Measurements from ENCODE around the gene FOXN3. TPM values are rescaled to one million over a fixed set of nuclear protein-coding genes. Genes with fewer than 3 reads are reported as not detected.

Gene FOXN3
- total RNA-seq, 6 experiments from 2014 or later = 41.5 to 74.2 (median 55.8) TPM

DNA sequence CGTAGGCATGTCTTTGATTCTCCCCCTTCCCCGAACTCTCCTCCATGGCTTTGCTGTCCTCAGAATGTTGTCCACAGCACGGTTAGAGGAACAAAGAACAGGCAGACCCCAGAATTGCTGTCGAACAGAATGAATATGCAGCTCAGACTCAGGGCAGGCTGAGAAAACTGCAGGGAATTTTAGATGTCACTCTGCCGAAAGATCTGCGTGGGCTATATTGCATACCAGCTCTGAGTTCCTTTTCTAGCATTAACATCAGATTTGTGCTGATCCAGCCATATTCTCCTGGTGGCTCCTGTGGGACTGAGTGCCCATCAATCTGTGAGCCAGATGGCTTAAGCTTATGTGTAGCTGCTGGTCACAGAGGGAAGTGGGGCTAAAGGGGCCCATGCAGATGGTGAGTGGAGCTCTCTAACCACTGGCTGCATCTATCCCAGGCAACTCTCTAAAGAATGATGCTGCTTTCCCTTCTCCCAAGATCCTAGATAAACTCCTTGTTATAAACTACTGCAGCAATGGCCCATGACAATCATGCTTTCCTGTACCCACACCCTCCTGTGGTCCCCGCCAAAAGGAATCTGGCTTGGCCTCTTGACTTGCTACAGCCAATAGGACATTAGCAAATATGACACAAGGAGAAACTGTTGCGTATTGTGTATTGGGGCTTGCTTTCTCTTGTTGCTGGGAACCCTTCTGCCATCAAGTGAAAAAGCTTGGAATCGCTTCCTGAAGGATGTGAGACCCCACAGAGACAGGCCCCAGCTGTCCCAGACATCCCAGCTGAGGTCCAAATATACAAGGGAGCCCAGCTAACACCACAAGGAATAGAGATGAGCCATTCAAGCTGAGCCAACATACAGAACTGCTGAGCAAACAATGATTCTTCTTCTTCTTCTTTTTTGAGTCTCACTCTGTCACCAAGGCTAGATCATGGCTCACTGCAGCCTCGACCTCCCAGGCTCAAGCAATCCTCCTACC lies 101.3 kb downstream of the FOXN3 start:
- H3K27ac ChIP-seq = no peak overlapping the region

DNA sequence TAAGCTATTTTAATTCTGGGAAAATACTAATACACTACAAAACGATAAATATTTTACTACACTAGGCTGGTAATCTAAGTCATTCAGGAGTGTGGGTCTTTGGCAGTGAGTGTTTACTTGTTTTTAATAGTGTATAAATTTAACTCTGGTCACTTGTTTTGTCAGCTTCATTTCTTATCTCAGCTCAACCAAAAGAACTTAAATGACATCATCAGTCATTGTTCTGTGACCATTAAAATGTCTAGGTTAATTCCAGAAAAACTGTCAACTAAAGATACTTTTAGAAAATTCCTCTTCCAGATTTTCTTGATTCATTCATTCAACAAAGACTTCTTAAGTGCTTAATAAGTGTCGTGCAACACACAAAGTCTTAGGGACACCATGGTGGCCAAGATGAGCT lies 102.8 kb downstream of the FOXN3 start:
- no peak for TF ChIP-seq POLR2A (IDR thresholded peaks at IDR 0.05)
- TF ChIP-seq, protein P1, sequence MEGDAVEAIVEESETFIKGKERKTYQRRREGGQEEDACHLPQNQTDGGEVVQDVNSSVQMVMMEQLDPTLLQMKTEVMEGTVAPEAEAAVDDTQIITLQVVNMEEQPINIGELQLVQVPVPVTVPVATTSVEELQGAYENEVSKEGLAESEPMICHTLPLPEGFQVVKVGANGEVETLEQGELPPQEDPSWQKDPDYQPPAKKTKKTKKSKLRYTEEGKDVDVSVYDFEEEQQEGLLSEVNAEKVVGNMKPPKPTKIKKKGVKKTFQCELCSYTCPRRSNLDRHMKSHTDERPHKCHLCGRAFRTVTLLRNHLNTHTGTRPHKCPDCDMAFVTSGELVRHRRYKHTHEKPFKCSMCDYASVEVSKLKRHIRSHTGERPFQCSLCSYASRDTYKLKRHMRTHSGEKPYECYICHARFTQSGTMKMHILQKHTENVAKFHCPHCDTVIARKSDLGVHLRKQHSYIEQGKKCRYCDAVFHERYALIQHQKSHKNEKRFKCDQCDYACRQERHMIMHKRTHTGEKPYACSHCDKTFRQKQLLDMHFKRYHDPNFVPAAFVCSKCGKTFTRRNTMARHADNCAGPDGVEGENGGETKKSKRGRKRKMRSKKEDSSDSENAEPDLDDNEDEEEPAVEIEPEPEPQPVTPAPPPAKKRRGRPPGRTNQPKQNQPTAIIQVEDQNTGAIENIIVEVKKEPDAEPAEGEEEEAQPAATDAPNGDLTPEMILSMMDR (IDR thresholded peaks at IDR 0.05) = no peak
- no peaks in the 10 kb centered on the region for H3K9me3 ChIP-seq
- H3K27ac ChIP-seq = no peak overlapping the region
- no peaks in the 10 kb centered on the region for H3K36me3 ChIP-seq
- peaks cover 0 to under 1% (median 0%) of the 10 kb centered on the region in 4 donors for H3K4me1 ChIP-seq
- H3K27me3 ChIP-seq = no peaks in the 10 kb centered on the region
- no peak for DNase-seq
- 98% methylated on average over 2 of the region's 2 CpGs for WGBS (ENCODE audit: insufficient coverage, low coverage, low lambda C conversion rate, missing lambda C conversion rate)
- no peak for ATAC-seq
- no peak overlapping the region for H3K4me3 ChIP-seq
- intact Hi-C loops (cut with DNase I) = no loop called here

More for the DNA sequence above, 101.3 kb downstream of the FOXN3 start:
- DNase-seq = no peak
- no peaks in the 10 kb centered on the region for H3K9me3 ChIP-seq
- no peaks in the 10 kb centered on the region for H3K4me1 ChIP-seq
- no peaks in the 10 kb centered on the region for H3K27me3 ChIP-seq
- TF ChIP-seq POLR2A (IDR thresholded peaks at IDR 0.05) = no peak
- H3K4me3 ChIP-seq = no peak overlapping the region
- 84% methylated on average over 10 of the region's 10 CpGs for WGBS (ENCODE audit: insufficient coverage, low coverage, low lambda C conversion rate, missing lambda C conversion rate)
- intact Hi-C loops (cut with DNase I) = no loop called here
- no peaks in the 10 kb centered on the region for H3K36me3 ChIP-seq
- peak in 3 of 4 donors; percentile 30 to 41 (median 33) for ATAC-seq

DNA sequence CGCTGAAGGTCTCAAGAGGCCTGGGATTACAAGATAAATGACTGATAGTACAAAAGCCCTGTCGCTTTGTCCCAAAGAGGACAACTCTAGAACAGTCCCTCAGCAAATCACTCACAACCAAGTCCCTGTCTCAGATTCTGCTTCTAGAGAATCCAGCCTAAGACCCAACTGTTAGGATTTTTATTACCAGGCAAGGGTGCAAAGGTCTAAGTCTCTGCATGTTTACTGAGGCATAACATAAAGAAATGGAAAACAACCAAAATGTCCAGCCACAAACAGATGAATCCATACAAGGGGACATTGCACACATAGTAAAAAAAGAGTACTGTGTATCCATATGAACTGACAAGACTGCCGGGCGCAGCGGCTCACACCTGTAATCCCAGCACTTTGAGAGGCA lies 104.1 kb downstream of the FOXN3 start:
- TF ChIP-seq, protein P1 (IDR thresholded peaks at IDR 0.05) = no peak
- no peak for TF ChIP-seq POLR2A (IDR thresholded peaks at IDR 0.05)
- WGBS (ENCODE audit: insufficient coverage, low coverage, low lambda C conversion rate, missing lambda C conversion rate) = 97% methylated on average over 5 of the region's 5 CpGs
- Histone ChIP-seq H3K4me1 (peaks cover 0 to 14% (median 6%) of the 10 kb centered on the region in 4 donors), H3K4me3 (no peak overlapping the region), H3K27me3 (no peaks in the 10 kb centered on the region), H3K36me3 (no peaks in the 10 kb centered on the region), H3K9me3 (no peaks in the 10 kb centered on the region), H3K27ac (no peak overlapping the region)
- intact Hi-C loops (cut with DNase I) = no loop called here
- DNase-seq = no peak
- no peak for ATAC-seq

DNA sequence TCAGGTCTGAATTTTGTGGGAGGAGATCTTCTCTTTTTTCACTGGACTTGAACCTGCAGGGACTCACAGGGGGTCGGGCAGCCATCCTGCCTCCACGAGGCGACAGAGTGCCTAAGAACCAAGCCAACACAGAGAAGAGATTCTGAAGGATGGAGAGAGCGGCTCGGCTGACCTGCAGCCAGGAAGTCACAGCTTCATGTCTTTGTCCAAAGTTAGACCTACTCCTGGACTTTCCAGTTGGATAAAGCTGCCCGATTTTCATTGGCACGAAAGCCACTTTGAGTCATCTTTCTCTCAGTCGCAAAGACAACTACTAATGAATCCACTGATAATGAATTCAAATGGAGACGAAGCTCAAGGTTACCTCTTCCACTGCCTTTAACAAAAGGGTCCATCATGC lies 106.8 kb downstream of the FOXN3 start:
- Histone ChIP-seq H3K9me3 (no peaks in the 10 kb centered on the region), H3K36me3 (no peaks in the 10 kb centered on the region), H3K4me1 (peaks cover 0 to 28% (median 7%) of the 10 kb centered on the region in 4 donors), H3K4me3 (no peak overlapping the region), H3K27ac (no peak overlapping the region), H3K27me3 (no peaks in the 10 kb centered on the region)
- ATAC-seq (no peak), DNase-seq (no peak)
- no peak for TF ChIP-seq POLR2A (IDR thresholded peaks at IDR 0.05)
- WGBS (ENCODE audit: insufficient coverage, low coverage, low lambda C conversion rate, missing lambda C conversion rate) = 90% methylated on average over 7 of the region's 9 CpGs
- intact Hi-C loops (cut with DNase I) = no loop called here

DNA sequence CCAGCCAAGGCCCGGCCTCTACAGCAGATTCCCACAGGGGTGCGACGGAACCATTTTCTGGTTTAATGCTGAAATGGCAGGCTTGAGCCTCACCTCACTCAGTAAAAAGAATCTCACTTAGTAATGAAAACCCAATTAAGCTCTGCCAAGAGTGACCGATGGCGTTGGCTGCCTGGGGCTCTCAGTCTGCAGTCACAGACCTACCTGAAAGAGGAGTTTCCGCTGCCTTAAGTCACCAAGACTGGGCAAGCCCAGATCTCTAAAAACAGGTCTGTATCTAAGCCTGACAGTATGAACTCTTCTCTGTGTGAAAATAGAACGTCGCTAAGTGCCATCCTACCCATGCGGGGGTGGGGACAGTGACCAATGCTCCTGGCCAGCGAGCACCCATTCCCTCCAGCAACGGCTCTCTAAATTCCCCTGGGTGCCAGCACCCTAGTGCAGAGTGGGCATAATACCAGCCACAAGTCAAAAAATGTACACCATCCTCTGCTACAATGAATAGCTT lies 107.3 kb downstream of the FOXN3 start:
- no peaks in the 10 kb centered on the region for H3K36me3 ChIP-seq
- 87% methylated on average over 10 of the region's 11 CpGs for WGBS (ENCODE audit: insufficient coverage, low coverage, low lambda C conversion rate, missing lambda C conversion rate)
- H3K4me1 ChIP-seq = peaks cover 0 to 29% (median 7%) of the 10 kb centered on the region in 4 donors
- H3K9me3 ChIP-seq = no peaks in the 10 kb centered on the region
- H3K27me3 ChIP-seq = no peaks in the 10 kb centered on the region
- DNase-seq = no peak
- H3K4me3 ChIP-seq = no peak overlapping the region
- no peak overlapping the region for H3K27ac ChIP-seq
- TF ChIP-seq, protein P1 (IDR thresholded peaks at IDR 0.05) = no peak
- no peak for TF ChIP-seq POLR2A (IDR thresholded peaks at IDR 0.05)
- intact Hi-C loops (cut with DNase I) = no loop called here
- no peak for ATAC-seq
